ENCODE measurements around the gene FAM174A.

The FAM174A gene

DNA sequence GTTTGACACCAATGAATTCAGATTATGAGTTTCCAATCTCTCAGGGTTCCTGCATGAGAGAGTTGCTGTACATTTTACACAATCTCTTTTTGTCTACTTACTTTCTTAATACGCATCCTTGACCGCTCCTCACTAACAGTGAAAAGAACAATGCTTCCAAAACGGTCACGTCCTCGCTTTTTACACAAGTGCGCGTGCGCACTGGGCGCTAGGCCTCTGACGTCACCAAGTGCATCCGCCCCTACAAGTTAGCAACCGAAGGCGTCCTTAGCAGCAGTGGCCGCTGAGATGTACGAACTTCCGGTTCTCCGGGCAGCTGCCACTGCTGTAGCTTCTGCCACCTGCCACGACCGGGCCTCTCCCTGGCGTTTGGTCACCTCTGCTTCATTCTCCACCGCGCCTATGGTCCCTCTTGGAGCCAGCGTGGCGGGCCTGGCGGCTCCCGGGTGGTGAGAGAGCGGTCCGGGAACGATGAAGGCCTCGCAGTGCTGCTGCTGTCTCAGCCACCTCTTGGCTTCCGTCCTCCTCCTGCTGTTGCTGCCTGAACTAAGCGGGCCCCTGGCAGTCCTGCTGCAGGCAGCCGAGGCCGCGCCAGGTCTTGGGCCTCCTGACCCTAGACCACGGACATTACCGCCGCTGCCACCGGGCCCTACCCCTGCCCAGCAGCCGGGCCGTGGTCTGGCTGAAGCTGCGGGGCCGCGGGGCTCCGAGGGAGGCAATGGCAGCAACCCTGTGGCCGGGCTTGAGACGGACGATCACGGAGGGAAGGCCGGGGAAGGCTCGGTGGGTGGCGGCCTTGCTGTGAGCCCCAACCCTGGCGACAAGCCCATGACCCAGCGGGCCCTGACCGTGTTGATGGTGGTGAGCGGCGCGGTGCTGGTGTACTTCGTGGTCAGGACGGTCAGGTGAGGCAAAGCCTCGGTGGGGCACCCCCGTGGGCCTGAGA, at the start of gene FAM174A:
FAM174A (plus strand) TSS at position 315 of the 946 bp plus-strand sequence; CDS start at position 472, 157 bp downstream.
- peak; percentile 83 to 95 for DNase-seq

DNA sequence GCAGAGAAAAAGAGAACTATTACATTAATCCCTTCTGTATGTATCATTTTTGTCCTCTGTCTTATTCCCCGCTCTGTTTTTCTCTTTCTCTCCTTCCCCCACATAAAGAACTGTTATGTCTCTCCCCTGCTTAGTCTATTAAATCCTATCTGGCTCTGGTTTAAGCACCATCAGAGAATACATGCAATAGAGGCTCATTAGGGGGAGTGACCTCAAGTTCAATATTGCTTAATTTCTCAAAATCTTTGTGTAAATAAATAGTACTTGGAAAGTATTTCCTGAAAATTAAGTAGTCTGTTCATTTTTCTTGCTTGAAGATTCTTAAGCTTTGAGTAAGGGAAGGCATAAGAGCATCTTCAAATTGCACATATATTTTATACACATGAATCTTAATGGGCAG, 41.2 kb upstream of the FAM174A start:
- no peak for DNase-seq

DNA sequence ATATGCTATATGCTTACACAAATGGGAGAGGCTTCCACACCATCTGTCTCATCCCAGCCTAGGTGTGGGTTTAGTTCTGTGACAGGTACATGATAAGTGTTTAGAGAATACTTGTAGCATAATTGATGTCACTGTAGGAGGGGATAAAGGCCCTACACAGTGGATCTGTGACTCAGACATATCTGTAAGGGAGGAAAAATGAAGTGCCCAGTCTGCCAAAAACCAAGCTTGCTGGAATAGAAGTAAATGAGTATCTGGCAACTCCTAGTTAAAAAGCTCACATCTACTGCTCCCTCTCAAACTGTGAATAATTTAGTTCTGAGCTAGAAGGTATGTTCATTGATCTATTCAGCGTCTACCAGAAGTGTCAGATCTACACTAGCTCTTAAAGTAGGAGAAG, 38.9 kb upstream of the FAM174A start:
- no peak for DNase-seq

- DNase-seq: no peak
Measured at GRCh38 chr5:100502684-100503083, 32.5 kb upstream of the FAM174A start.

DNA sequence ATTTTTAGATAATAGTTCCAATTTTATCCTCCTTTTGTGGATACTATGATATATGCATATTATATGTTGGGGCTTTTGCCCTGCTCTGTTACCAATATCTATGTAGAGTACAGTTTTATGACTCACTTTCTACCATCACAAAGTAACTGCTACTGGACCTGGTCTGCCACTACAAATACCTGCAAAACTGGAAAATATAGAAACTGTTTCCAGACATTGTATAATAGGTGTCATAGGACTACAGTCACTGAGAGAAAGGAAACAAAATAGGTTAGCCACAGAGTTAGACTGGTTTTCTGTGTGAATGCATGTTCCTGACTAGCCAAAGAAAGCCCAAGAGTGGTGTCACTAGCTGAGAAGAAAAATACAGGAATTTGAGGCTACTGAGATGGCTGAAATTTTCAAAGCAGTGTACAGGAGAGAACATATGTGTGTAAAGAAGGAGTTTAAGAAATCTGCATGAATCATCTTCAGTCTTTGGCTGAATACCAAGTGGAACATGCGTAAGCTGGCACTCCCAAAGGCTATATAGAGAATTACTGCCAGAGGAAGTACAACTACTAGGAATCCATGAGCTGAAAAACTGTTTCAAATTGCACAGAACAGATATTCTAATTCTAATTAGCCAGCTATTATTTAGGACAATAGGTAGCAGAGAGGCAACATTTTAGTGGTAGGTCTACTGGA, 29.0 kb upstream of the FAM174A start:
- no peak for DNase-seq

DNA sequence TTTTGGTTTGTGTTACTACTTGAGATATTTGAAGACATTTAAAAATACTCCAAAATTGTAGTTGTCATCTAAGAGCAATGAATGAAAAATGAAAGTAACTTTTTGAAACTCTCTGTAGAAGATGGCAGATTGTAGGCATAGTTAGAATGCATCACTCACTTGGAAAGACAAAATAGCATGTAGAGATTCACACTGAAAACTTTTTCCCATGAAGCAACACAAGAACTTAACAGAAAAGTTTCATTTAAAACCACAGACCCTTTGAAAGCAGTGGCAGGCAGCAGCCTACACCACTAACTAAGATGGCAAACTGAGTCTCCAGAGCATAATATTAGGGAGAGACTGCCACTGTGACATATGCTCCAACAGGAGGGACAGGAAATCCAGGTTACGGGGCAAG, 18.9 kb upstream of the FAM174A start:
- DNase-seq: no peak

- DNase-seq: peak; percentile 87 to 97
Measured at GRCh38 chr5:100517301-100517974, 17.7 kb upstream of the FAM174A start.

- no peak for DNase-seq
Measured at GRCh38 chr5:100518377-100518776, 16.8 kb upstream of the FAM174A start.

DNA sequence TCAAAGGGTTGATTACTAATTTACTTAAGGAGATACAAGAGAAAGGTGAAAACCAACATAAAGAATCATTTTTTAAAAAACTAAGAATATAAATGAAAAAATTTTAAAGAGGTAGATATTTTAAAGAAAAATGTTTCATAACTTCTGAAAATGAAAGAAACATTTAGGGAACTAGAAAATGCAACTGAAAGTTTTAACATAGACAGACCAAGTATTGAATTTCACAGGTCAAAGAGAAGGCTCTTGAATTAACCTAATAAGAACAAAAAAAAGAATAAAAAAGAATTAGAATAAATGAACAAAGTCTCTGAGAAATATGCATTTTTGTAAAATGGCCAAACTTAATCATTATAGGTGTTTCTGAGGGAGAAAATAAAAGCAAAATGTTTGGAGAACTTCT, 16.1 kb upstream of the FAM174A start:
- no peak for DNase-seq

DNA sequence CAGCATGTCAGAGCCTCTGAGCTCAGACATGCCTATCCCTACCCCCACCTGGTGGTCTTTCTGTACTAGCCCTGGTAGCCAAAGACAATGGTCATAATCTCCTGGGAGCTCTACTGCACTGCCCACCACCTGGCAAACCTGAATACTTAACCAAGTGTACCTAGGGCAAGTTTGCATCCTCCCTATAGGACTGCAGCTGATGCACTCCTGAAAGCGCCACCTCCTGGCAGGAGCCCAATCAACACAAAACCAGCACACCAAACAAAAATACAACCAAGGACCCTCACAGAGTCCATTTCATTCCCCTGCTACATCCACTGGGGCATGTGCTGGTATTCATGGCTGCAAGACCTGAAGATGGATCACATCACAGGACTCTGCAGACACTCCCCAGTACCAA, 14.8 kb upstream of the FAM174A start:
- DNase-seq: no peak

GRCh38 chr5:100537946-100538345, 2.8 kb downstream of the FAM174A start:
- DNase-seq: no peak

- no peak for DNase-seq
Measured at GRCh38 chr5:100539519-100539918, 4.3 kb downstream of the FAM174A start.

DNA sequence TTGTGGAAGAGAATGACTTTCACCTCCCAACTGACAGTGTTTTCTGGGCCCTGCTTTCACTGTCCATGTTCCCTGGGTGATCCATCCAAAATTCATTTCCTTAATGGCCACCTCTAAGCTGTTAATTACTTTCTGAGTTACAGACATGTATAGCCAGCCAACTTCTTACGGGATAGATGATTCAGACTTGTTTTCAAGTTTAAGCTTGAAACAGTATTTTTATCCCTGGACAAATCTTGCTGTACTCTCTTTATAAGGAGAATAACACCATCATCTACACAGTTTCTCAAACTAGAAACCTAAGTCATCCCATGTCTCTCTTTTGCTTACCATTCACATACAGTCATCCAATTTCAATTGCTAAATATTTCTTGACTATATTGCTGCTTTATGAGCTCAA, 6.9 kb downstream of the FAM174A start:
- no peak for DNase-seq

DNA sequence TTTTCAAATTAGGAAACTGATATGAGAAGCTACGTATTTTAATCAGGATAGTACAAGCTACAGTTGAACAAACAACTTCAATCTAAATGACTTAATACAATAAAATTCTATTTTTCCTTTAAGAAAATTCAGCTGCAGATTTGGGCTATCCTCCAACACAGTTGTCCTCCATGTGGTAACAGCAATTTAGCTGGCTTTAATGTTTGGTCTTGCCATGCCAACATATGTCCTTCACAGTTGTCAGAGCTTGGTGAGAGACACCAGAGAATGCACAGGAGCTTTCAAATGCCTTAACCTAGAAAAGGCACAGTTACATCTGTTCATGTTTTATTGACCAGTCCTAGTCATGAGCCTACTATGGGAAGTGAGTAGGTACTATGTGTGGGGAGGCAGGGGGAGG, 10.8 kb downstream of the FAM174A start:
- DNase-seq: no peak

GRCh38 chr5:100550531-100551051, 15.4 kb downstream of the FAM174A start:
- DNase-seq: no peak

- no peak for DNase-seq
Measured at GRCh38 chr5:100551183-100551582, 16.0 kb downstream of the FAM174A start.

- no peak for DNase-seq
Measured at GRCh38 chr5:100553209-100553608, 18.0 kb downstream of the FAM174A start.

DNA sequence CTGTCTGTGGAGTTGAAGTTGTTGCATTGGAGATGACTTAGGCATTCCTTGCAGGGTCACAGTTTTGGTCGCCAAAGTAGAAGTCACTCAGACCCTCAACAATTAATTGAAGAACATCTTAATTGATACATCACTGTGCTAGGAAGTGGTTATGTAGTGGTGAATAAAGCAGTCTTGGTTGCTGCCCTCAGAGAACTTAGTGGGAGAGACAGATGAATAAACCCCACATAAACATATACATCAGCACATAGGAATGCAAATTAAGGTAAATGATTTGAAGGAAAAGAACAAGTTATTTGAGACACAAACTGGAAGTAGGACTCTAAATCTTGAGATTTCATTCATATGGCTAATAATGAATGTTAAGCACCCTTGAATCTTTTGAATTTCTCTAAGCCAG, 25.7 kb downstream of the FAM174A start:
- DNase-seq: no peak

- DNase-seq: no peak
Measured at GRCh38 chr5:100562821-100563220, 27.6 kb downstream of the FAM174A start.

DNA sequence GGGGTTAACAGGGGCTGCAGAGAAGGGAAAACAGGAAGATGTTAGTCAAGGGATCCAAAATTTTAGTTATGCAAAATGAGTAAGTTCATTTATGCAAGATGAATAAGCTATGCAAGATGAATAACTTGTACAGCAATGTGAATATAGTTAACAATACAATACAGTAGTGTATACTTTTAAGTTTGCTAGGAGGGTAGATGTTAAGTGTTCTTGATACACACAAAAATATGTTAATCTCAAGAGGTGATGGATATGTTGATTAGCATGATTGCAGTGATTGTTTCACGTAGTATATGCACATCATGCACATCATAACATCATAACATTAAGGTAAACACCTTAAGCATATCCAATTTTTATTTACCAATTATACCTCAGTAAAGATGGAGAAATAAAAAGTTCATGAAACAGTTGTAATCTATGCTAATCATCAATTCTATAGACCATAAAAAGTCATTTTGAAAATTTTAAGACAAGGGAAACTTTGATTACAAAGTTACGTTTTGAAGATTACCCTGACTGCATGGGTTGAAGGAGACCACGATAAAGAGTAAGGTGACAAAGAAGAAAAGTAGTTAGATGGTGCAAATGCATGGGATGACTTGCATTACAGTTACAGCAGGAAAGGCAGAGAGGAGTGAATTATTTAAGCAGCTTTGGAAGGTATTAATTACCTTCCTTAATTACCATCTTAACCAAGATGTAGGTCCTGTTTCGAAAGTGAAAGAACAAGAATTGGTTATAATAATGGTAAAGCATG, 31.4 kb downstream of the FAM174A start:
- no peak for DNase-seq

DNA sequence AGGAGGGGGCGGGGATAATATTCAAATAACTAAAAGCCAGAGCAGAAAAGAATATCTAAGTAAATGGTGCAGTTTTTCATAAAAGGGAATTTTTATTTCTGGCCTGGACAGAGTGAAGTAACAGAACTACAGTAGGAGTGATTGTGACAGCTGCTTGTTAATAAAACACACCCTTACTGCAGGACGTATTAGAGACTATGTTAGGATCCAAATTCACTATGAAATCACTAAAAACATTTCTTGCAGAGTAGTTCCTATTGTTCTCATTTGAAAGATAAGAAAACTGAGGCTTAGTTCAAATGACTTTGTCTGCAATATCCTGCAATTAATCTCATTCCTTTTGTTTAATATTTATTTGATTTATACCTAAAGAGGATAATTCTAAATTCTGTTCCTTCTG, 39.5 kb downstream of the FAM174A start:
- DNase-seq: no peak

DNA sequence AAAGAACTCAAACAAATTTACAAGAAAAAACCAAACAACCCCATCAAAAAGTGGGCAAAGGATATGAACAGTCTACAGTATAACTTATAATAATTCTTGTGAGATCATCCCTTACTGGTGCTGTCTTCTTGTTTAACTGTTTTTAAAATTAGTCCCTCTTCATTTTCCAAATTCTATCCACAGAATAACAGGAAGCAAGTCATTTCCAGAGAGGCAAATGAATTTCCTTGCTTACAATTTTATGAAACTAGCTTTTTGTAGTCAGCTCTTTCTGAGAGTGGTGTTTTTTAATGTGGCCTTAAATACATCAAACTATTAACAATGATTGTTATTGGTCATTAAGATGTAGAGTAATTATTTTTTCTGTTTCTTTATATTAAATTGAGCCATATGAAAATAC, 40.6 kb downstream of the FAM174A start:
- DNase-seq: no peak
